ENCODE measurements around the gene PTGER3. TPM values are rescaled to one million over a fixed set of nuclear protein-coding genes. Genes with fewer than 3 reads are reported as not detected.

PTGER3 gene
- total RNA-seq, 6 experiments from 2014 or later, result 0.12 to 0.35 (median 0.20) TPM; not detected in 2

- TF ChIP-seq CTCF (IDR thresholded peaks at IDR 0.05) (no peak), POLR2A (IDR thresholded peaks at IDR 0.05) (no peak)
- H3K4me1 ChIP-seq, result no peaks in the 10 kb centered on the region
- no peak overlapping the region for H3K4me3 ChIP-seq
- peaks cover 0 to 6% of the 10 kb centered on the region in 2 donors for H3K27me3 ChIP-seq
- no peaks in the 10 kb centered on the region for H3K9me3 ChIP-seq
- WGBS (ENCODE audit: insufficient coverage, low coverage, low lambda C conversion rate, missing lambda C conversion rate), result 60% methylated on average over 2 of the region's 15 CpGs
- peak; percentile 9 to 42 (median 22) for ATAC-seq
- H3K36me3 ChIP-seq, result peaks cover 0 to 8% (median 2%) of the 10 kb centered on the region in 4 donors
- no peak overlapping the region for H3K27ac ChIP-seq
- DNase-seq, result peak in 1 of 3 donors; percentile 46
- intact Hi-C loops (cut with DNase I), result no loop called here
Observed at GRCh38 chr1:71054281-71054731, 6.7 kb upstream of the PTGER3 start.

- H3K4me1 ChIP-seq, result no peaks in the 10 kb centered on the region
- no peak overlapping the region for H3K27ac ChIP-seq
- TF ChIP-seq CTCF (IDR thresholded peaks at IDR 0.05), result no peak
- no peak for TF ChIP-seq POLR2A (IDR thresholded peaks at IDR 0.05)
- peaks cover 0 to 6% of the 10 kb centered on the region in 2 donors for H3K27me3 ChIP-seq
- 80% methylated on average over 4 of the region's 7 CpGs for WGBS (ENCODE audit: insufficient coverage, low coverage, low lambda C conversion rate, missing lambda C conversion rate)
- H3K4me3 ChIP-seq, result no peak overlapping the region
- no peaks in the 10 kb centered on the region for H3K9me3 ChIP-seq
- DNase-seq (no peak), ATAC-seq (peak in 3 of 4 donors; percentile 10 to 31 (median 12))
- intact Hi-C loops (cut with DNase I), result no loop called here
- peaks cover 0 to 8% (median 2%) of the 10 kb centered on the region in 4 donors for H3K36me3 ChIP-seq
Observed at GRCh38 chr1:71053758-71054157, 6.1 kb upstream of the PTGER3 start.

- no peak for ATAC-seq
- H3K27me3 ChIP-seq, result peaks cover 0 to 6% of the 10 kb centered on the region in 2 donors
- intact Hi-C loops (cut with DNase I), result no loop called here
- H3K36me3 ChIP-seq, result peaks cover 0 to 8% (median 2%) of the 10 kb centered on the region in 4 donors
- no peak overlapping the region for H3K4me3 ChIP-seq
- H3K27ac ChIP-seq, result no peak overlapping the region
- no peaks in the 10 kb centered on the region for H3K9me3 ChIP-seq
- TF ChIP-seq CTCF (IDR thresholded peaks at IDR 0.05) (no peak), POLR2A (IDR thresholded peaks at IDR 0.05) (no peak)
- 43% methylated on average over 1 of the region's 1 CpG for WGBS (ENCODE audit: insufficient coverage, low coverage, low lambda C conversion rate, missing lambda C conversion rate)
- peaks cover 0 to under 1% (median under 1%) of the 10 kb centered on the region in 4 donors for H3K4me1 ChIP-seq
- DNase-seq, result no peak
Observed at GRCh38 chr1:71053146-71053545, 5.5 kb upstream of the PTGER3 start.

GRCh38 chr1:71049951-71050598, 2.5 kb upstream of the PTGER3 start:
- Histone ChIP-seq H3K4me1 (peaks cover 0 to 18% (median 5%) of the 10 kb centered on the region in 4 donors), H3K9me3 (no peaks in the 10 kb centered on the region), H3K27ac (no peak overlapping the region), H3K27me3 (peaks cover 0 to 25% of the 10 kb centered on the region in 2 donors), H3K4me3 (no peak overlapping the region), H3K36me3 (no peaks in the 10 kb centered on the region)
- intact Hi-C loops (cut with DNase I), result loop anchor here in 1 of 2 donors (10.0 kb wide), 1 partner anchor 365 kb away; no protein-coding TSS in a partner anchor
- peak; percentile 67 to 77 (median 74) for TF ChIP-seq CTCF (IDR thresholded peaks at IDR 0.05)
- no peak for TF ChIP-seq POLR2A (IDR thresholded peaks at IDR 0.05)
- peak; percentile 84 to 88 (median 88) for ATAC-seq
- DNase-seq, result no peak
- WGBS (ENCODE audit: insufficient coverage, low coverage, low lambda C conversion rate, missing lambda C conversion rate), result 0% methylated on average over 1 of the region's 1 CpG
